SK-N-SH (cell line): ENCODE measurements around the gene MAP4. TPM values are rescaled to one million over a fixed set of nuclear protein-coding genes. Genes with fewer than 3 reads are reported as not detected.

Source experiments
- CTCF ChIA-PET: fragments of 300-600, 350-600 bp; formaldehyde crosslinking; extraction: SDS; loops from one replicate; lab custom pipeline; 2021; lab: Yijun Ruan, JAX
- POLR2A ChIA-PET: fragments of 350-600 bp; sonication (Branson Sonifier 250); formaldehyde crosslinking; extraction: SDS; loops from one replicate; lab custom pipeline; 2020; ENCODE audit warnings: antibody characterized with exemption, inconsistent platforms; lab: Yijun Ruan, JAX
- DNase-seq: peaks from one replicate; pipeline ENCODE4 v3.0.0; 2012
- H2AFZ ChIP-seq: fragments of 200-600 bp; sonication (generic); 2 replicates; pipeline ENCODE4 v1.8.1; 2016; ENCODE audit warnings: antibody characterized with exemption, mild to moderate bottlenecking, low read depth
- H3F3A ChIP-seq: fragments of 200-600 bp; sonication (generic); replicated peaks from 2 replicates; pipeline ENCODE3; 2016; ENCODE audit warnings: antibody characterized with exemption, mild to moderate bottlenecking; ENCODE audit not compliant: insufficient read depth
- H3K27ac ChIP-seq, 2 experiments: fragments of 200-500 bp in 1 of 2; fragments of 200-600 bp in 1 of 2; sonication (Bioruptor generic) in 1 of 2; sonication (generic), shearing (Covaris generic) in 1 of 2; 2 replicates each; pipeline versions ENCODE4 v1.5.1 to v1.6.1; 2014 to 2016; ENCODE audit warnings: low read depth in 2 of 2, inconsistent platforms in 1 of 2, low read length in 1 of 2, mild to moderate bottlenecking in 1 of 2, mixed read lengths in 1 of 2
- H3K27me3 ChIP-seq: fragments of 200-600 bp; sonication (generic), shearing (Covaris generic); 2 replicates; pipeline ENCODE4 v1.6.1; 2016; ENCODE audit warnings: mixed run types; ENCODE audit not compliant: insufficient read depth
- H3K36me3 ChIP-seq, 2 experiments: fragments of 200-500 bp in 1 of 2; fragments of 200-600 bp in 1 of 2; sonication (Bioruptor generic) in 1 of 2; sonication (generic) in 1 of 2; replicated peaks in 1 of 2; 2 replicates each; pipeline versions ENCODE3 to v1.5.1; 2014 to 2016; ENCODE audit warnings: low read length in 1 of 2, mild to moderate bottlenecking in 1 of 2; ENCODE audit not compliant: insufficient read depth in 2 of 2, control insufficient read depth in 1 of 2
- H3K4me1 ChIP-seq, 2 experiments: fragments of 200-500 bp in 1 of 2; fragments of 200-600 bp in 1 of 2; sonication (Bioruptor generic) in 1 of 2; sonication (generic), shearing (Covaris generic) in 1 of 2; 2 replicates each; pipeline versions ENCODE4 v1.5.1 to v1.6.1; 2014 to 2016; ENCODE audit warnings: low read depth in 1 of 2, low read length in 1 of 2, mixed run types in 1 of 2; ENCODE audit not compliant: insufficient read depth in 2 of 2, control insufficient read depth in 1 of 2
- H3K4me2 ChIP-seq: fragments of 200-600 bp; sonication (generic), shearing (Covaris generic); 2 replicates; pipeline ENCODE4 v1.6.1; 2017; ENCODE audit warnings: mixed run types
- H3K4me3 ChIP-seq, 2 experiments: fragments of 200-500 bp in 1 of 2; fragments of 200-600 bp in 1 of 2; sonication (Bioruptor generic) in 1 of 2; sonication (generic), shearing (Covaris generic) in 1 of 2; 2 replicates each; pipeline versions ENCODE4 v1.5.1 to v1.8.1; 2014 to 2016; ENCODE audit warnings: low read depth in 2 of 2, inconsistent platforms in 1 of 2, low read length in 1 of 2, mild to moderate bottlenecking in 1 of 2, mixed read lengths in 1 of 2, moderate library complexity in 1 of 2
- H3K79me2 ChIP-seq: fragments of 200-600 bp; sonication (generic); 2 replicates; pipeline ENCODE4 v1.8.1; 2017; ENCODE audit warnings: mild to moderate bottlenecking; ENCODE audit not compliant: insufficient read depth
- H3K9ac ChIP-seq: fragments of 200-600 bp; sonication (generic); 2 replicates; pipeline ENCODE4 v1.6.1; 2017; ENCODE audit warnings: mixed run types
- H3K9me2 ChIP-seq: fragments of 200-600 bp; sonication (generic); 2 replicates; pipeline ENCODE4 v1.6.1; 2017; ENCODE audit warnings: mixed run types
- H3K9me3 ChIP-seq: fragments of 200-600 bp; sonication (generic); 2 replicates; pipeline ENCODE4 v1.6.1; 2017; ENCODE audit warnings: mixed run types, mild to moderate bottlenecking, moderate library complexity
- H4K20me1 ChIP-seq: fragments of 200-600 bp; sonication (generic); 2 replicates; pipeline ENCODE4 v1.6.1; 2017; ENCODE audit warnings: mild to moderate bottlenecking, mixed run types; ENCODE audit not compliant: insufficient read depth
- CHD2 ChIP-seq: fragments of 150-350 bp; IDR thresholded peaks from 2 replicates; pipeline ENCODE4 v1.6.1; 2018; ENCODE audit warnings: low read length; ENCODE audit not compliant: partially characterized antibody
- ELF1 ChIP-seq: IDR thresholded peaks from 2 replicates; pipeline ENCODE4 v1.4.0; 2012
- FOSL2 ChIP-seq: IDR thresholded peaks from 2 replicates; pipeline ENCODE4 v1.4.0; 2012; ENCODE audit warnings: low read depth, mild to moderate bottlenecking, moderate library complexity, borderline replicate concordance
- JUND ChIP-seq: IDR thresholded peaks from 2 replicates; pipeline ENCODE4 v1.4.0; 2012
- MEF2A ChIP-seq: IDR thresholded peaks from 2 replicates; pipeline ENCODE4 v1.4.0; 2012; ENCODE audit warnings: low read depth, borderline replicate concordance
- MXI1 ChIP-seq: IDR thresholded peaks from 2 replicates; pipeline ENCODE4 v1.6.1; 2012; ENCODE audit warnings: mild to moderate bottlenecking, low read depth, low read length, improper control_type of control experiment
- RAD21 ChIP-seq: IDR thresholded peaks from 2 replicates; pipeline ENCODE4 v1.6.1; 2012; ENCODE audit warnings: mild to moderate bottlenecking, low read length
- RCOR1 ChIP-seq: fragments of 150-350 bp; IDR thresholded peaks from 2 replicates; pipeline ENCODE4 v1.6.1; 2017; ENCODE audit warnings: antibody characterized with exemption, low read length
- SIN3A ChIP-seq: IDR thresholded peaks from 2 replicates; pipeline ENCODE4 v1.6.1; 2012; ENCODE audit warnings: low read depth, mild to moderate bottlenecking, low read length, moderate library complexity, borderline replicate concordance
- SMC3 ChIP-seq: IDR thresholded peaks from 2 replicates; pipeline ENCODE4 v1.6.1; 2012; ENCODE audit warnings: low read depth, low read length, improper control_type of control experiment
- WGBS: methylation state at CpG from one replicate; pipeline ENCODE4 v1.1.6; 2017; ENCODE audit warnings: low lambda C conversion rate; 5-methylcytosine and 5-hydroxymethylcytosine counted together
- polyA plus RNA-seq, 3 experiments: library from polyadenylated mRNA; depleted of rRNA; stranded (reverse); fragments of >200 nt; gene quantifications; 2 replicates each; pipeline ENCODE4 v1.2.3, GENCODE V29; 2012
- TF ChIP-seq, protein P1 (sequence below): IDR thresholded peaks from 2 replicates; pipeline ENCODE4 v1.6.1; 2012; ENCODE audit warnings: mild to moderate bottlenecking, low read depth, low read length, moderate library complexity
- TF ChIP-seq, protein P2 (sequence below): fragments of 200-600 bp; sonication (generic); IDR thresholded peaks from 2 replicates; pipeline ENCODE4 v1.6.1; 2017; ENCODE audit warnings: antibody characterized with exemption, mild to moderate bottlenecking, moderate library complexity
- TF ChIP-seq, protein P3 (sequence below): fragments of 150-350 bp; IDR thresholded peaks from 2 replicates; pipeline ENCODE4 v1.6.1; 2016; ENCODE audit warnings: mild to moderate bottlenecking, low read depth, low read length
- TF ChIP-seq, protein P4 (sequence below): IDR thresholded peaks from 2 replicates; pipeline ENCODE4 v1.4.0; 2012; ENCODE audit warnings: low read depth, borderline replicate concordance
- TF ChIP-seq, protein P5 (sequence below): IDR thresholded peaks from 2 replicates; pipeline ENCODE4 v1.4.0; 2012; ENCODE audit warnings: low read depth

The MAP4 gene
- polyA plus RNA-seq, 1 of the 3 experiments (the other 2 are of a cell fraction) = 121 TPM

DNA sequence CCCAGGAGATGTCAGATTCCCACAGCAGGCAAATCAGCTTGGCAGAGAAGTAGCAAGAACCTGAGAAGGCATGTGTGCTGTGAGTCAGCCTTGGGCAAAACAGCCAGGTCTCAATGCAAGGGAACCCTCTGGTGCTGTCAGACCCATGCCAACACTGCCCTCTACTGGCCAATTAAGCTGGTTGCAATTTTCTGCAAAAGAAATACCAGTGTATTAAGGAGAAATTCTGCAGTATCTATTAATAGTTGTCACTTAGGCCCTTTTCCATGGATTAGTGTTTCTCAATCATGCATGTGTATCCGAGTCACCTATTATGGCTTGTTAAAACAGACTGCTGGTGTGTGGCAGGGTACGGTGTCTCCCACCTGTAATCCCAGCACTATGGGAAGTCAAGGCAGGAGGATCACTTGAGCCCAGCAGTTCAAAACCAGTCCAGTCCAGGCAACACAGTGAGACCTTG, 26.2 kb downstream of the MAP4 start:
- no peak overlapping the region for H3K4me2 ChIP-seq
- DNase-seq = peak; percentile 72
- peak; percentile 90 for TF ChIP-seq SIN3A
- peak; percentile 97 for TF ChIP-seq RAD21
- TF ChIP-seq, protein P1, sequence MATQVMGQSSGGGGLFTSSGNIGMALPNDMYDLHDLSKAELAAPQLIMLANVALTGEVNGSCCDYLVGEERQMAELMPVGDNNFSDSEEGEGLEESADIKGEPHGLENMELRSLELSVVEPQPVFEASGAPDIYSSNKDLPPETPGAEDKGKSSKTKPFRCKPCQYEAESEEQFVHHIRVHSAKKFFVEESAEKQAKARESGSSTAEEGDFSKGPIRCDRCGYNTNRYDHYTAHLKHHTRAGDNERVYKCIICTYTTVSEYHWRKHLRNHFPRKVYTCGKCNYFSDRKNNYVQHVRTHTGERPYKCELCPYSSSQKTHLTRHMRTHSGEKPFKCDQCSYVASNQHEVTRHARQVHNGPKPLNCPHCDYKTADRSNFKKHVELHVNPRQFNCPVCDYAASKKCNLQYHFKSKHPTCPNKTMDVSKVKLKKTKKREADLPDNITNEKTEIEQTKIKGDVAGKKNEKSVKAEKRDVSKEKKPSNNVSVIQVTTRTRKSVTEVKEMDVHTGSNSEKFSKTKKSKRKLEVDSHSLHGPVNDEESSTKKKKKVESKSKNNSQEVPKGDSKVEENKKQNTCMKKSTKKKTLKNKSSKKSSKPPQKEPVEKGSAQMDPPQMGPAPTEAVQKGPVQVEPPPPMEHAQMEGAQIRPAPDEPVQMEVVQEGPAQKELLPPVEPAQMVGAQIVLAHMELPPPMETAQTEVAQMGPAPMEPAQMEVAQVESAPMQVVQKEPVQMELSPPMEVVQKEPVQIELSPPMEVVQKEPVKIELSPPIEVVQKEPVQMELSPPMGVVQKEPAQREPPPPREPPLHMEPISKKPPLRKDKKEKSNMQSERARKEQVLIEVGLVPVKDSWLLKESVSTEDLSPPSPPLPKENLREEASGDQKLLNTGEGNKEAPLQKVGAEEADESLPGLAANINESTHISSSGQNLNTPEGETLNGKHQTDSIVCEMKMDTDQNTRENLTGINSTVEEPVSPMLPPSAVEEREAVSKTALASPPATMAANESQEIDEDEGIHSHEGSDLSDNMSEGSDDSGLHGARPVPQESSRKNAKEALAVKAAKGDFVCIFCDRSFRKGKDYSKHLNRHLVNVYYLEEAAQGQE = no peak
- TF ChIP-seq, protein P2, sequence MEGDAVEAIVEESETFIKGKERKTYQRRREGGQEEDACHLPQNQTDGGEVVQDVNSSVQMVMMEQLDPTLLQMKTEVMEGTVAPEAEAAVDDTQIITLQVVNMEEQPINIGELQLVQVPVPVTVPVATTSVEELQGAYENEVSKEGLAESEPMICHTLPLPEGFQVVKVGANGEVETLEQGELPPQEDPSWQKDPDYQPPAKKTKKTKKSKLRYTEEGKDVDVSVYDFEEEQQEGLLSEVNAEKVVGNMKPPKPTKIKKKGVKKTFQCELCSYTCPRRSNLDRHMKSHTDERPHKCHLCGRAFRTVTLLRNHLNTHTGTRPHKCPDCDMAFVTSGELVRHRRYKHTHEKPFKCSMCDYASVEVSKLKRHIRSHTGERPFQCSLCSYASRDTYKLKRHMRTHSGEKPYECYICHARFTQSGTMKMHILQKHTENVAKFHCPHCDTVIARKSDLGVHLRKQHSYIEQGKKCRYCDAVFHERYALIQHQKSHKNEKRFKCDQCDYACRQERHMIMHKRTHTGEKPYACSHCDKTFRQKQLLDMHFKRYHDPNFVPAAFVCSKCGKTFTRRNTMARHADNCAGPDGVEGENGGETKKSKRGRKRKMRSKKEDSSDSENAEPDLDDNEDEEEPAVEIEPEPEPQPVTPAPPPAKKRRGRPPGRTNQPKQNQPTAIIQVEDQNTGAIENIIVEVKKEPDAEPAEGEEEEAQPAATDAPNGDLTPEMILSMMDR = peak; percentile 96
- TF ChIP-seq FOSL2 = peak; percentile 72
- peak; percentile 54; the same call in 1 of the 2 replicates for TF ChIP-seq JUND
- peak; percentile 71 for TF ChIP-seq RCOR1
- TF ChIP-seq, protein P3, sequence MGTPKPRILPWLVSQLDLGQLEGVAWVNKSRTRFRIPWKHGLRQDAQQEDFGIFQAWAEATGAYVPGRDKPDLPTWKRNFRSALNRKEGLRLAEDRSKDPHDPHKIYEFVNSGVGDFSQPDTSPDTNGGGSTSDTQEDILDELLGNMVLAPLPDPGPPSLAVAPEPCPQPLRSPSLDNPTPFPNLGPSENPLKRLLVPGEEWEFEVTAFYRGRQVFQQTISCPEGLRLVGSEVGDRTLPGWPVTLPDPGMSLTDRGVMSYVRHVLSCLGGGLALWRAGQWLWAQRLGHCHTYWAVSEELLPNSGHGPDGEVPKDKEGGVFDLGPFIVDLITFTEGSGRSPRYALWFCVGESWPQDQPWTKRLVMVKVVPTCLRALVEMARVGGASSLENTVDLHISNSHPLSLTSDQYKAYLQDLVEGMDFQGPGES = 0 out of 2 replicates have a peak, but pooled peaks have one; percentile 20
- no peak for TF ChIP-seq MEF2A
- peak; percentile 39 for TF ChIP-seq CHD2
- TF ChIP-seq SMC3 = peak; percentile 88
- TF ChIP-seq, protein P4, sequence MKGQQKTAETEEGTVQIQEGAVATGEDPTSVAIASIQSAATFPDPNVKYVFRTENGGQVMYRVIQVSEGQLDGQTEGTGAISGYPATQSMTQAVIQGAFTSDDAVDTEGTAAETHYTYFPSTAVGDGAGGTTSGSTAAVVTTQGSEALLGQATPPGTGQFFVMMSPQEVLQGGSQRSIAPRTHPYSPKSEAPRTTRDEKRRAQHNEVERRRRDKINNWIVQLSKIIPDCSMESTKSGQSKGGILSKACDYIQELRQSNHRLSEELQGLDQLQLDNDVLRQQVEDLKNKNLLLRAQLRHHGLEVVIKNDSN = no peak
- TF ChIP-seq, protein P5, sequence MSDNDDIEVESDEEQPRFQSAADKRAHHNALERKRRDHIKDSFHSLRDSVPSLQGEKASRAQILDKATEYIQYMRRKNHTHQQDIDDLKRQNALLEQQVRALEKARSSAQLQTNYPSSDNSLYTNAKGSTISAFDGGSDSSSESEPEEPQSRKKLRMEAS = peak; percentile 70; the same call in 1 of the 2 replicates
- peak; percentile 87 for TF ChIP-seq MXI1
- TF ChIP-seq ELF1 = no peak
- TF ChIP-seq, all 33 proteins: peak for 11
- Histone ChIP-seq H3F3A (peaks cover 11% of the 10 kb centered on the region), H3K9ac (no peak overlapping the region), H3K9me3 (no peaks in the 10 kb centered on the region), H3K27me3 (no peaks in the 10 kb centered on the region), H3K36me3 (peaks cover 2 to 32% of the 10 kb centered on the region in 2 experiments), H2AFZ (no peak overlapping the region), H3K4me1 (peaks cover 6 to 14% of the 10 kb centered on the region in 2 experiments; a peak in 3 of 4 replicates), H4K20me1 (peaks cover 89% of the 10 kb centered on the region), H3K27ac (peak overlapping the region in 1 of 2 experiments; percentile 66; a peak in 1 of 4 replicates), H3K9me2 (no peaks in the 10 kb centered on the region), H3K79me2 (peaks cover 97% of the 10 kb centered on the region), H3K4me3 (no peak overlapping the region)
- POLR2A ChIA-PET = interaction anchor here (0.5 to 1.0 kb wide), 3 partner anchors 12 to 165 kb away, joined by 3 read pairs; no protein-coding TSS in a partner anchor
- CTCF ChIA-PET = interaction anchor here (0.5 to 4.2 kb wide), 56 partner anchors 9 to 469 kb away, joined by 3 to 55 read pairs (median 5); no protein-coding TSS in a partner anchor
- WGBS = 17% methylated on average over 2 of the region's 2 CpGs
